Measurements from ENCODE around the gene GREB1L. TPM values are rescaled to one million over a fixed set of nuclear protein-coding genes. Genes with fewer than 3 reads are reported as not detected.
"Not testable (repeated sequence)": the region's sequence is repeated elsewhere in the genome, so short reads cannot be mapped to it uniquely, and the experiment has no call there.

GREB1L gene
- total RNA-seq, 2 donors from 2014 or later = not detected

DNA sequence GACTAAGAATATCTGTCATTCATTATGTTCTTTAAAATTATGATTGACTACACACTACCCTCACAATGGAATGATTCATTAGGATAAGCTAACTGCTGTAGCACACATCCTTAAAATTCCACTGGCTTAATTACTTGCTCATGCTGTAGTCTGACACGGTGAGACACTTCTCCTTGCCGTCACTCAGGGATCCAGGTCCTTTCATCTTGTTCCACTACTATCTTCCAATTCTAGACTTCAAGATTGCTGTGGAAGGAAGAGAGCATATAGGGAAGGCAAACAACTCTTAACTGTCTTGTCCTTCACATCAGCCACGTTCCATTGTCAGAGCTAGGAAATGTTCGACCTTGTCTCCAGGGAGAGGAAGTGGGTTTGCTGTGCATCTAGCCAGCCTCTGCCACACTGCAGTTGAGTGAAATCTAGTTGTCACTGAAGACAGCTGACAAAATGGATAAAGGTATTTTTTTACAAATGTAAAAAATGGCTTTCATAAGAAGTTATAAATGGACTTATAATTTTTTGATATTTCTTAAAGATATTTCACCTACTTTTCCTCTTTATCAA lies 30.1 kb downstream of the GREB1L start:
- no peak for DNase-seq (ENCODE audit: low spot score)
- ATAC-seq = no peak
- Mint-ChIP-seq H3K27ac (no peak overlapping the region), H3K27me3 (peaks cover under 1 to 2% of the 10 kb centered on the region in 2 donors), H3K4me1 (ENCODE audit: low read depth in 2 of 2) (no peaks in the 10 kb centered on the region), H3K9me3 (peaks cover 5% of the 10 kb centered on the region), H3K4me3 (no peak overlapping the region), H3K36me3 (no peaks in the 10 kb centered on the region)

DNA sequence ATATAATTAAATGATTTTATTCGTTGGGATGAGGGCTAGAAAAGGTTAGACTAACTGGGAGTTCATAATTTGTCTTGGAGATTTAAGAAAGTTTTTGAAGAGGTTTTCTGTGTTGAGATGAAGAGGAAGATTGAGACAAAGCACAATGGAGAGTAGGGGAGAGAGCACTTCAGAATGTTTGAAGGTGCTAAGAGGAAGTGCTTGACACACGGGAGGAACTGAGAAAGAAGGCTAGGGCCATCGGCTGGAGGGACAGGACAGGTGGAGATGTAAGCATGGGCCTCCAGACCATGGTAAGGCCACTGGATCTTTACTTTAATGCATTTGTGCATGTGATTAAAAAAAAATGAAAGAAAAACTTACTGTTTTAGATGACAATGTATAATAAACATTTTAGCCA lies 31.5 kb downstream of the GREB1L start:
- Mint-ChIP-seq H3K4me1 (ENCODE audit: low read depth in 2 of 2) (no peaks in the 10 kb centered on the region), H3K9me3 (peaks cover 5% of the 10 kb centered on the region), H3K4me3 (no peak overlapping the region), H3K36me3 (no peaks in the 10 kb centered on the region), H3K27me3 (peaks cover 2 to 7% of the 10 kb centered on the region in 2 donors), H3K27ac (no peak overlapping the region)
- DNase-seq (ENCODE audit: low spot score) (no peak), ATAC-seq (no peak)

DNA sequence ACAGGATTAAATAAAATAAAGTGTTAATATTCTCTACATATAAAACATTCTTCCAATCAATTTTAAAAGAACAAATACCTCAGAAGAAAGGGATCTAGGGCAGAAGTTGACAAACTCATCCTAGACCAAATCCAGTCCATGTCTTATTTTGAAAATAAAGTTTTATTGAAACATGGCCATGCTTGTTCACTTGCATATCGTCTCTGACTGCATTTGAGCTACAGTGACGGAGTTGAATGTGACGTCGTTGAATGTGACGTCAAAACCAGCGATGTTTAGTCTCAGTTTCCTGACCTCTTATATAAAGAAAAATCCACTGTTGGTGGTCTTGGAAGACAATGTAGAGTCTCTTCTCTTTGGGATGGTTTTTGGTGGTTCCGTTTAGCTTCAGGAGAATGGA lies 33.6 kb downstream of the GREB1L start:
- no peak overlapping the region for H3K4me3 Mint-ChIP-seq
- no peaks in the 10 kb centered on the region for H3K36me3 Mint-ChIP-seq
- H3K27me3 Mint-ChIP-seq = peaks cover 1 to 16% of the 10 kb centered on the region in 2 donors
- no peaks in the 10 kb centered on the region for H3K4me1 Mint-ChIP-seq (ENCODE audit: low read depth in 2 of 2)
- peaks cover 5% of the 10 kb centered on the region for H3K9me3 Mint-ChIP-seq
- ATAC-seq (no peak), DNase-seq (ENCODE audit: low spot score) (no peak)
- no peak overlapping the region for H3K27ac Mint-ChIP-seq

DNA sequence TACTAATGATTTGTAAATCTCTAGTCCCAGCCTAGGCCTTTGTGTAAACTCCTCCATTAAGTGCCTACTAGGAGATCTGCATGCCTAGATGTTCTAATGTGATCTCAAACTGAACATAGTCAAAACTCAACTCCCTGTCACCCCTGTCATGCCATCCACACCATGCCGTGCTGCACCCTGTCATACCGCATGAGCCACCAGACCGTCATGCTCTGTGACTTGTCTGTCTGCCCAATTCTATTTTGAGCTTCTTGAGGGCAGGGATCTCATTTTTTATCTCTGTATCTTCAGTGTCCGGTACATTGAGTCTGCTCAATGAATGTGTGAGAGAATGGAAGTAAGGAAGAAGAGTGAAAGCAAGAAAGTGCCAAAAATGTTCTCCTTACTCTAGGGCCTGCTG lies 35.5 kb downstream of the GREB1L start:
- H3K4me1 Mint-ChIP-seq (ENCODE audit: low read depth in 2 of 2) = no peaks in the 10 kb centered on the region
- ATAC-seq (no peak), DNase-seq (ENCODE audit: low spot score) (no peak)
- no peaks in the 10 kb centered on the region for H3K36me3 Mint-ChIP-seq
- no peak overlapping the region for H3K27ac Mint-ChIP-seq
- H3K4me3 Mint-ChIP-seq = no peak overlapping the region
- H3K9me3 Mint-ChIP-seq = peaks cover 5% of the 10 kb centered on the region
- peaks cover 3 to 25% of the 10 kb centered on the region in 2 donors for H3K27me3 Mint-ChIP-seq

DNA sequence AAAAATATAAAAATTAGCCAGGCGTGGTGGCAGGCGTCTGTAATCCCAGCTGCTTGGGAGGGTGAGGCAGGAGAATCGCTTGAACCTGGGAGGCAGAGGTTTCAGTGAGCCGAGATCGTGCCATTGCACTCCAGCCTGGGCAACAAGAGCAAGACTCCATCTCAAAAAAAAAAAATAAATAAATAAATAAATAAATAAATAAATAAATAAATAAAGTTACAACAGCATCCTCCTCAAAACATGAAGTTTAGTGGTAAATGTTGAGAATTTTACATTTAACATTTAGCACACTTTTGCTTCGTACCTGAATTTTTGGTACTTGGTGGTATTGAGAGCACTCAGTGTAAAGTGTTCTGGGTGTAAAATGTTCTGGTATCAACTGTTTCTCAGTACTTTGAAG lies 36.2 kb downstream of the GREB1L start:
- not testable (repeated sequence) for H3K4me3 Mint-ChIP-seq

DNA sequence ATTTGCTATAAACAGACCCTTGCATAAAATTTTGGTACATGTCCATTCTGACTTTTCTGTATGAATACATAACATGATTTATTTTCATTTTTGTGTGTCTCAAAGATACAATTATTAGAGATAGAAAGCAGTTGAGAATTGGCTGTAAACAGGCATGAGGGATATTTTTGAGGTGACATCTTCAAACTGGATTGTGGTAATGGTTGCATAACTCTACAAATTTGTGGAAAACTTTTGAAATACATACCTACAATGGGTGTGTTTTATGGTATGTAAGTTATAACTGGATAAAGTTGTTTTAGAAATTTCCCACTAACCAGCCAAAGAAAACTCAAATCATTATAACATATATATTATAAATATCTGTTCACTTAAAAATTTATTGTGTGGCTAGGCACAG lies 39.6 kb downstream of the GREB1L start:
- Mint-ChIP-seq H3K9me3 (no peaks in the 10 kb centered on the region), H3K27me3 (peaks cover 3 to 25% of the 10 kb centered on the region in 2 donors), H3K27ac (no peak overlapping the region), H3K4me1 (ENCODE audit: low read depth in 2 of 2) (no peaks in the 10 kb centered on the region), H3K4me3 (no peak overlapping the region), H3K36me3 (no peaks in the 10 kb centered on the region)
- DNase-seq (ENCODE audit: low spot score) (no peak), ATAC-seq (no peak)

More for the DNA sequence above, 36.2 kb downstream of the GREB1L start:
- H3K27ac Mint-ChIP-seq; H3K36me3 Mint-ChIP-seq; H3K4me1 Mint-ChIP-seq (ENCODE audit: low read depth in 2 of 2); ATAC-seq; H3K9me3 Mint-ChIP-seq; DNase-seq (ENCODE audit: low spot score): not testable (repeated sequence)
- peaks cover 3 to 25% of the 10 kb centered on the region in 2 donors for H3K27me3 Mint-ChIP-seq

DNA sequence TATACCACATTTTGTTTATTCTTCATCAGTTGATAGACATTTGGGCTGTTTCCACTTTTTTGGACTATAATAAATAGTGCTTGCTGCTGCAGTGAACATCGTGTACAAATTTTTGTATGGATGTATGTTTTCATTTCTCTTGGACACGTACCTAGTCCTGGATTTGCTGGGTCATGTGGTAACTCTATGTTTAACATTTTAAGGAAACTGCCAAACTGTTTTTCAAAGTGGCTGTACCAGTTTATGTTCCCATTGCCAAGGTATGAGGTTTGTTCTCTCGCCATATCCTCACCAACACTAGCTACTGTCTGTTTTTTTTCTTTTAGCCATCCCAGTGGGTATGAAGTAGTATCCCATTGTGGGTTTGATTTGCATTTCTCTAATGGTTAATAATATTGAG lies 42.5 kb downstream of the GREB1L start:
- ATAC-seq = no peak
- Mint-ChIP-seq H3K27ac (no peak overlapping the region), H3K36me3 (no peaks in the 10 kb centered on the region), H3K27me3 (peaks cover 3 to 26% of the 10 kb centered on the region in 2 donors), H3K4me3 (no peak overlapping the region), H3K9me3 (no peaks in the 10 kb centered on the region), H3K4me1 (ENCODE audit: low read depth in 2 of 2) (no peaks in the 10 kb centered on the region)
- no peak for DNase-seq (ENCODE audit: low spot score)

DNA sequence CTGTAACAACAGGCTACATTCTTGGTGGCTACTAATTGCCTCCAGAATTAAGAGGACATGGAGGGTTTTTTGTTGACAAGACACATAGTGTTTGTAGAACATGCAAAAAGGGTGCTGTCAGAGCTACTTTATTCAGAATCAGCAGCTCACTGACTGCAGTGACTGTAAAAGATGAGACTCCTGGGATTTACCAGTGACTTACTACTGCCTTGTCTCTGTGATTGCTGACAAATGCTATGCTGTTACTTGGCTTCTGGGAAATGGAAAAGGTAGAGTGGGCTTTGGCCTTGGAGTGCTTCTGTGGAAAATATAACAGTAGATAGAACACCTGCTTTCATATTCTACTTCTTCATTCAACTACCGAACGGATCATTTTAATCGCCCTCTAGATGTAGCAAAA lies 47.8 kb downstream of the GREB1L start:
- Mint-ChIP-seq H3K36me3 (no peaks in the 10 kb centered on the region), H3K27me3 (peaks cover 5 to 27% of the 10 kb centered on the region in 2 donors), H3K4me1 (ENCODE audit: low read depth in 2 of 2) (no peaks in the 10 kb centered on the region), H3K27ac (no peak overlapping the region), H3K9me3 (peaks cover 3% of the 10 kb centered on the region), H3K4me3 (no peak overlapping the region)
- no peak for ATAC-seq
- DNase-seq (ENCODE audit: low spot score) = no peak

DNA sequence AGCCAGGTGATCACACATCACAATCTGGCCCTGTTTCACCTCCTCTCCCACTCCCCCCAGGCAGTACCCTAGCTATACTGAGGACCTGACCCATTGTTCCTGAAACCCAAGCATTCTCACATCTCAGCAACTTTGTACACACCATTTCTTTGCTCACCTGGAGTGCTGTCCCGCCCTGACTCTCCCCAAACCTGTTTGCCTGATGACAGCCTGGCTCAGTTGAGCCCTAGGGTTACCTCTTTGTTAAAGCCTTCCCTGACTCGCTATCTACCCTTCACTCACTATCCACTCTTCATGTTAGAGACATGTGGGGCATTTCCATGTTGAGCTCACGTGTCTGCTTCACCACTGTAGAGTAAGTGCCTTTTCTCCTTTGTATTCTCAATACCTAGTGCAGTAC lies 49.1 kb downstream of the GREB1L start:
- H3K27me3 Mint-ChIP-seq = peaks cover 5 to 27% of the 10 kb centered on the region in 2 donors
- no peak overlapping the region for H3K27ac Mint-ChIP-seq
- no peaks in the 10 kb centered on the region for H3K36me3 Mint-ChIP-seq
- peaks cover 3% of the 10 kb centered on the region for H3K9me3 Mint-ChIP-seq
- DNase-seq (ENCODE audit: low spot score) (no peak), ATAC-seq (no peak)
- H3K4me1 Mint-ChIP-seq (ENCODE audit: low read depth in 2 of 2) = no peaks in the 10 kb centered on the region
- H3K4me3 Mint-ChIP-seq = no peak overlapping the region

DNA sequence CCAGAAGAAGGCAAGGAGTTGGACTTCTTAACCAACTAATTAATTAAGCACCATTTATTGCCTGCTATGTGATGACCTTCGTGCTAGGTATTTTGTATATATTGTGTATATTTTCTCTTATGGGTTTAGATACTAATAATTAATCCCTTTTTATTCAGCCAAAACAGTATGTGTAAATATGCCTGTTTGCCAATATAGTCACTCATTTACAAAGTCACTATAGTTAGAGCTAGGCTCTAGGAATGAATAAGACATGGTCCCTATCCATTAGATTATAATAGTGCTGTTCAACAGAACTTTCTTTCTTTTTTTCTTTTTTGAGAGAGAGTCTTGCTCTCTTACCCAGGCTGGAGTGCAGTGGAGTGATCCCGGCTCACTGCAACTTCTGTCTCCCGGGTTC lies 51.4 kb downstream of the GREB1L start:
- Mint-ChIP-seq H3K27me3 (peaks cover 9 to 31% of the 10 kb centered on the region in 2 donors), H3K9me3 (peaks cover 3% of the 10 kb centered on the region), H3K36me3 (no peaks in the 10 kb centered on the region), H3K27ac (no peak overlapping the region), H3K4me1 (ENCODE audit: low read depth in 2 of 2) (no peaks in the 10 kb centered on the region), H3K4me3 (no peak overlapping the region)
- ATAC-seq (no peak), DNase-seq (ENCODE audit: low spot score) (no peak)

DNA sequence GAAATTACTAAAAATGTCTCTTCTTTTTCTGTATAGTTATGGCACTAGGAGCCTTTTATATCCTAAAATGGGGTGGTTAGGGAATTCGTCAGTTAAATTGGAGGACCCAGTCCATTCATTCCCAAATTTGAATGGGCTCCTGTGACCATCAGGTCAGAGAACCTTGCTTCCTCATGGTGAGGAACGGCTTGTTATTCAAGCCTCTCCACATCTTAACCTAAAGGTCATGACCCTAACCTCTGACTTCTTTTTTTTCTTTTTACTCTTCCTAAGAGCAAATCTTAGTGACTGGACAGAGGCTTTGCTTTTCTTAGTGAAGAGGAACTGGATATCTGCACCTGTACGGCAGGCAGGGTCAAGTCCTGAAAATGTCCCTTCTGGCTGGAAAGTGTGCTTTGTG lies 53.1 kb downstream of the GREB1L start:
- Mint-ChIP-seq H3K4me1 (ENCODE audit: low read depth in 2 of 2) (no peaks in the 10 kb centered on the region), H3K36me3 (no peaks in the 10 kb centered on the region), H3K4me3 (no peak overlapping the region), H3K27ac (no peak overlapping the region), H3K27me3 (peaks cover 9 to 37% of the 10 kb centered on the region in 2 donors), H3K9me3 (peaks cover 3% of the 10 kb centered on the region)
- ATAC-seq (no peak), DNase-seq (ENCODE audit: low spot score) (no peak)

DNA sequence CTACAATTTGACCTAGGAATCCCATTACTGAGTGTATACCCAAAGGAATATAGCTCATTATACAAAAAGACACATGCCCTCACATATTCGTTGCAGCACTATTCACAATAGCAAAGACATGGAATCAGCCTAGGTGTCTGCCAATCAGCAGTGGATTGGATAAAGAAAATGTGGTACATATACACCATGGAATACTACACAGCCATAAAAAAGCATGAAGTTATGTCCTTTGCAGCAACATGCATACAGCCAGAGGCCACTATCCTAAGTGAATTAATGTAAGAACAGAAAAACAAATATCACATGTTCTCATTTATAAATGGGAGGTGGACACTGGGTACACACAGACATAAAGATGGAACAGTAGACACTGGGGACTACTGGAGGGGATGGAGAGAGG lies 54.0 kb downstream of the GREB1L start:
- Mint-ChIP-seq H3K9me3 (peaks cover 3% of the 10 kb centered on the region), H3K27ac (no peak overlapping the region), H3K4me3 (no peak overlapping the region), H3K36me3 (no peaks in the 10 kb centered on the region), H3K27me3 (peaks cover 7 to 35% of the 10 kb centered on the region in 2 donors), H3K4me1 (ENCODE audit: low read depth in 2 of 2) (no peaks in the 10 kb centered on the region)
- ATAC-seq = no peak
- no peak for DNase-seq (ENCODE audit: low spot score)

DNA sequence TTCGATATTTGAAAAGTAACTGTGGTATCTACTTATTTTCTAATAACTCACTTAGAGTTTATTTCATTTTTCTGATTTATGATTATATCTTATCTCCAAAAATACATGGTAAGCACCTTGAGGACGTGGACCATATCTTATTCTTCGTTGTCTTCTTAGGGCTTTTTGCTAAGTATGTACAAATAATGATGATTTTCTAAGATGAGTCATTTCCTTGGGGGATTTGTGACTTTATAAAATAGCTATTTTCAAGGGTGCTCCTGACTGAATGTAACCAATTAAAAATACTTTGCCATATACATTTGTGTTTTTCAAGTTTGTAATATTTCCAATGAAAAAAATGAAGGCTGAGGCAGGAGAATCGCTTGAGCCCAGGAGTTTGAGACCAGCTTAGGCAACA lies 56.3 kb downstream of the GREB1L start:
- Mint-ChIP-seq H3K4me3 (no peak overlapping the region), H3K27ac (no peak overlapping the region), H3K9me3 (no peaks in the 10 kb centered on the region), H3K27me3 (peaks cover 4 to 18% of the 10 kb centered on the region in 2 donors), H3K36me3 (no peaks in the 10 kb centered on the region), H3K4me1 (ENCODE audit: low read depth in 2 of 2) (no peaks in the 10 kb centered on the region)
- ATAC-seq (no peak), DNase-seq (ENCODE audit: low spot score) (no peak)

DNA sequence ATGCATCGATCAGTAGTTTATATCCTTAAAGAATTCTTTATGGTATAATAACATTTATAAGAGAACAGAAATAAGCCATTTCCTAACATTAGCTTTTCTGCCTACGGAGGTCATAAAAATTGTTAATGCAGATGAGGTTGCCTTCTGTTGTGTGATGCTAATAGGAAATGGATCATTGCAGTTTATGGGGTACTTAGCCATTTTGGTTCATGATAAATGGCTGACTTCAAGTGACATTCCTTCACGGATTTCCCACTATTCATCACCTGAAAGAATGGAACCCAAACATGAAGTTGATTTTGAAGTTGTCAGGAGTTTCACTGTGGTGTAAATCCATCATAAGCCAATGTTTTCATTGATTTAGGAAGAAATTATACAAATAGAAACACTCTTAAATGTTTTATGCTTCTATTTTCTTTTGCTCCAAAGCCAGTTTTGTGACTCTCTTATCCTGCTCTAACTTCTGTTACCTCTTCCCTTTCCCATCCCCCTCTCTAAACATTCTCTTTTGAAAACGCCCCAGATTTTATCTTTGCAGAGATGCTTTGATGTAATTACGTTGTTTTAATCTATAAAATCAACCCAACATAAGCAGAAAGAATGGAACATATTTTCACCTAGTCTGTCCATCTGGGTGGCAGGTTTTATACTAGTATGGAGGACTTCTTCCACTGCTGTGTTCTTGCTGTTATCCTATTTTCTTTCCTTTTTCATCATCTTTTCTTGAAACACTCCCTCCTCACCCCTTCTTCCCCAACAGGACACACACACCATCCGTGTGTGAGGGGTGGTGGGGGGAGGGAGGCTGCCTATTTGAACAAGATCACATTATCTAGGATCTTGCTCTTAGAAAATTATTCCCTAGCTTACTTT lies 58.2 kb downstream of the GREB1L start:
- Mint-ChIP-seq H3K27ac (no peak overlapping the region), H3K4me3 (no peak overlapping the region), H3K27me3 (peaks cover 6 to 21% of the 10 kb centered on the region in 2 donors), H3K36me3 (no peaks in the 10 kb centered on the region), H3K9me3 (no peaks in the 10 kb centered on the region), H3K4me1 (ENCODE audit: low read depth in 2 of 2) (no peaks in the 10 kb centered on the region)
- DNase-seq (ENCODE audit: low spot score) = no peak
- ATAC-seq = no peak
